ENCODE results near the gene CDH13. TPM values are rescaled to one million over a fixed set of nuclear protein-coding genes. Genes with fewer than 3 reads are reported as not detected.

The CDH13 gene
- total RNA-seq, 1 donor: 102 TPM

DNA sequence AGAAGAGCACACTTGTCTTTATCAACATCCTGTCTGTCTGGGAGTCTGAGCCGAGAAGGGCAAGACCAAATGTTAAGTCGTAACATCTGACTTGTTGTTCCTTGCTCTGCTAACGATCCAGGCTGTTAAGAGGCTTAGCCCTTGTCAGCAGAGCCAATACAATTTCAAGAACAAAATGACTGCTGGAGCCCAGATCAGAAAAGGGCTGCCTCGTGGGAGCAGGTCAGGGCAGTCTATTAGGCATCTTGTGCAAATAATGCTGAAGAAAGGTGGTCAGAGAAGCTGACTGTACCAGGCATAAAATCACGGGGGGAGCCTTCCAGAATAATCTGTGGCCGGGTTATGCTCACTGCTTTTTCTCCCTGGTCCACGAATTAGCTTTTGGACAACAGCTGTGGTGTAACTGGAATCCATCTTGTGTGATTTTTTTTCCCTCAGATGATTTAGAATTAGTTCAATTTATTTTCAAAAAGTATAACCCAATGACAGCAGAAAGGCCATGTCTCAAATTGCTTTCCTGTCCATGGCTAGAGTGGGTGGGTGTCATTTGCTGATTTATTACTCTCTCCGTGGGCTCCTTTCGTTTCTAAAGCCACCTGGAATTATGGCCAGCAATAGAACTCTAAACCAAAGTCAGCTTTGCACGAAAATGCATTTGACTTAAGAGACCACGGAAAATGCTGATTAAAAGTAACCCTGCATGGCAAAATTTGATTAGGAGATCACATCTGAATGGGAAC lies 959.9 kb downstream of the CDH13 start:
- Histone ChIP-seq H2AFZ (ENCODE audit: low read length) (peak overlapping the region; percentile 74), H3K79me2 (ENCODE audit: insufficient read depth, low read length) (no peaks in the 10 kb centered on the region)

DNA sequence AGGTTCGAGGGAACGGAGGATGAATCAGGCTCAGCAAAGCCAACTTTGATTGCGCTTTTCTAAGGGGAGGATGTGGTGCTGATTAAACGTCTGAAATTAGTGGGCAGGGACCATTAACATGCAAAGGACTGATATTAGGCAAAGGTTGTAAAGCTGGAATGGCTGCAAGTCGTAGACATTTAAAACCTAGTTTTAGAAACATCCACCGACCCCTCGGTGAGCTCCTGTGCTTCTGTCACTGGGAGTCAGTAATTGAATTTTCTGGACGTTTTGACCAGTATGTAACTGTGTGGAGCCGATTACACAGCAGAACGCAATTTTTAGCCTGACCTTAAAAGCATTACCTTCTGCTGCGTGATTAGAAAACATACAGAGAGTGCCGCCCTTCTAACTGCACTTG lies 960.4 kb downstream of the CDH13 start:
- H3K9me3 ChIP-seq (ENCODE audit: low read depth, low read length): no peaks in the 10 kb centered on the region
- H4K20me1 ChIP-seq (ENCODE audit: insufficient read depth, low read length): no peaks in the 10 kb centered on the region
- no peaks in the 10 kb centered on the region for H3K36me3 ChIP-seq (ENCODE audit: insufficient read depth, low read length)
- peak overlapping the region; percentile 51 for H3K4me2 ChIP-seq (ENCODE audit: insufficient read depth, low read length)
- peaks cover 3% of the 10 kb centered on the region for H3K4me1 ChIP-seq (ENCODE audit: insufficient read depth, low read length)
- no peak overlapping the region for H3K4me3 ChIP-seq (ENCODE audit: insufficient read depth, low read length)
- no peak overlapping the region for H3K27ac ChIP-seq (ENCODE audit: low read depth, low read length)
- no peak overlapping the region for H2AFZ ChIP-seq (ENCODE audit: low read length)
- DNase-seq (ENCODE audit: insufficient read length, low spot score, missing footprints): no peak
- peaks cover 2% of the 10 kb centered on the region for H3K27me3 ChIP-seq (ENCODE audit: insufficient read depth, low read length)
- TF ChIP-seq, protein P1, sequence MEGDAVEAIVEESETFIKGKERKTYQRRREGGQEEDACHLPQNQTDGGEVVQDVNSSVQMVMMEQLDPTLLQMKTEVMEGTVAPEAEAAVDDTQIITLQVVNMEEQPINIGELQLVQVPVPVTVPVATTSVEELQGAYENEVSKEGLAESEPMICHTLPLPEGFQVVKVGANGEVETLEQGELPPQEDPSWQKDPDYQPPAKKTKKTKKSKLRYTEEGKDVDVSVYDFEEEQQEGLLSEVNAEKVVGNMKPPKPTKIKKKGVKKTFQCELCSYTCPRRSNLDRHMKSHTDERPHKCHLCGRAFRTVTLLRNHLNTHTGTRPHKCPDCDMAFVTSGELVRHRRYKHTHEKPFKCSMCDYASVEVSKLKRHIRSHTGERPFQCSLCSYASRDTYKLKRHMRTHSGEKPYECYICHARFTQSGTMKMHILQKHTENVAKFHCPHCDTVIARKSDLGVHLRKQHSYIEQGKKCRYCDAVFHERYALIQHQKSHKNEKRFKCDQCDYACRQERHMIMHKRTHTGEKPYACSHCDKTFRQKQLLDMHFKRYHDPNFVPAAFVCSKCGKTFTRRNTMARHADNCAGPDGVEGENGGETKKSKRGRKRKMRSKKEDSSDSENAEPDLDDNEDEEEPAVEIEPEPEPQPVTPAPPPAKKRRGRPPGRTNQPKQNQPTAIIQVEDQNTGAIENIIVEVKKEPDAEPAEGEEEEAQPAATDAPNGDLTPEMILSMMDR (IDR thresholded peaks at IDR 0.05; ENCODE audit: extremely low read depth, low read depth, low read length): no peak
- H3K79me2 ChIP-seq (ENCODE audit: insufficient read depth, low read length): no peaks in the 10 kb centered on the region

More for the DNA sequence above, 959.9 kb downstream of the CDH13 start:
- peak overlapping the region; percentile 3 for H3K4me3 ChIP-seq (ENCODE audit: insufficient read depth, low read length)
- H3K27ac ChIP-seq (ENCODE audit: low read depth, low read length): no peak overlapping the region
- no peaks in the 10 kb centered on the region for H3K9me3 ChIP-seq (ENCODE audit: low read depth, low read length)
- no peaks in the 10 kb centered on the region for H4K20me1 ChIP-seq (ENCODE audit: insufficient read depth, low read length)
- H3K27me3 ChIP-seq (ENCODE audit: insufficient read depth, low read length): peaks cover 2% of the 10 kb centered on the region
- DNase-seq (ENCODE audit: insufficient read length, low spot score, missing footprints): no peak
- TF ChIP-seq, protein P1 (IDR thresholded peaks at IDR 0.05; ENCODE audit: extremely low read depth, low read depth, low read length): no peak
- H3K36me3 ChIP-seq (ENCODE audit: insufficient read depth, low read length): no peaks in the 10 kb centered on the region
- H3K4me2 ChIP-seq (ENCODE audit: insufficient read depth, low read length): peak overlapping the region; percentile 51
- H3K4me1 ChIP-seq (ENCODE audit: insufficient read depth, low read length): peaks cover 3% of the 10 kb centered on the region

DNA sequence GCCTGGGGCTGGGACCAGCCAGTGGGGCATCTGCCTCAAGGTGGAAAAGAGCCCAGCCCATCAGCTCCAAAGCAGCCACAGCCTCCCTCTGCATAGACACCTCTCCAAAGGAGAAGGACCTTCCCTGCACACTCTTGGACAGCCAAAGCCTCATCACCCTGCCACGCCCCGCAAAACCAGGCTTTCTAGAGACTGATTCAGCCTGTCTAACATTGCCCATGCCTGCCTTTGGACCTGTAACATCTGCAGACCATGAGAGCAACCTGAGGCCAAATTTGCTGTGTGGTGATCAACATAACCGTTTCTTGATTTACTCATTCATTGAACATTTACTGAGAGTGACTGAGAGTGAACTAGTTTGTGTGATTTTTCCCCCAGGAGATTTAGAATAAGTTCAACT lies 961.3 kb downstream of the CDH13 start:
- no peaks in the 10 kb centered on the region for H3K79me2 ChIP-seq (ENCODE audit: insufficient read depth, low read length)
- no peak overlapping the region for H3K4me3 ChIP-seq (ENCODE audit: insufficient read depth, low read length)
- TF ChIP-seq, protein P1 (IDR thresholded peaks at IDR 0.05; ENCODE audit: extremely low read depth, low read depth, low read length): no peak
- DNase-seq (ENCODE audit: insufficient read length, low spot score, missing footprints): no peak
- H4K20me1 ChIP-seq (ENCODE audit: insufficient read depth, low read length): no peaks in the 10 kb centered on the region
- H3K27me3 ChIP-seq (ENCODE audit: insufficient read depth, low read length): peaks cover 2% of the 10 kb centered on the region
- H3K4me2 ChIP-seq (ENCODE audit: insufficient read depth, low read length): no peak overlapping the region
- peaks cover 3% of the 10 kb centered on the region for H3K4me1 ChIP-seq (ENCODE audit: insufficient read depth, low read length)
- H2AFZ ChIP-seq (ENCODE audit: low read length): no peak overlapping the region
- H3K36me3 ChIP-seq (ENCODE audit: insufficient read depth, low read length): no peaks in the 10 kb centered on the region
- no peaks in the 10 kb centered on the region for H3K9me3 ChIP-seq (ENCODE audit: low read depth, low read length)
- H3K27ac ChIP-seq (ENCODE audit: low read depth, low read length): no peak overlapping the region

DNA sequence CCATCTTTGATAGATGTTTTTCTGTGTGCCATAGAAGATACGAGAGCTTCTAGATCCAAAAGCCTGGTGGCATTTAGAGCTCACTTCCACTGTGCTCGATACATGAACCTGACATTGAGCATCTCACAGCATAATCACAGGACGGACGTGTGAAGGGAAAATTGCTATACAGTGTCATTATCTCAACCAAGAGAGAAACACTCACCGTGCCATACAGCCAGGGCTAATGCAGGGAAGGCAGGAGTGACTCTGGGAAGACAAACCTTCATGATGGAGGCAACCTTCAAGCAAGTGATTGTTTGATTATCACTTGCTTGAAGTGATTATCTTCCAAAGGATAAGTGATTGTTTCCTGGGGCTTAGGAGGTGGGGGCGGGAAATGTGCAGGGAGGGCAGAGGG lies 962.8 kb downstream of the CDH13 start:
- peaks cover 3% of the 10 kb centered on the region for H3K4me1 ChIP-seq (ENCODE audit: insufficient read depth, low read length)
- no peak overlapping the region for H3K4me3 ChIP-seq (ENCODE audit: insufficient read depth, low read length)
- H3K9me3 ChIP-seq (ENCODE audit: low read depth, low read length): no peaks in the 10 kb centered on the region
- no peaks in the 10 kb centered on the region for H3K79me2 ChIP-seq (ENCODE audit: insufficient read depth, low read length)
- no peak for DNase-seq (ENCODE audit: insufficient read length, low spot score, missing footprints)
- peaks cover 2% of the 10 kb centered on the region for H3K27me3 ChIP-seq (ENCODE audit: insufficient read depth, low read length)
- H3K4me2 ChIP-seq (ENCODE audit: insufficient read depth, low read length): no peak overlapping the region
- H3K27ac ChIP-seq (ENCODE audit: low read depth, low read length): no peak overlapping the region
- no peaks in the 10 kb centered on the region for H4K20me1 ChIP-seq (ENCODE audit: insufficient read depth, low read length)
- TF ChIP-seq, protein P1 (IDR thresholded peaks at IDR 0.05; ENCODE audit: extremely low read depth, low read depth, low read length): no peak
- H2AFZ ChIP-seq (ENCODE audit: low read length): no peak overlapping the region
- no peaks in the 10 kb centered on the region for H3K36me3 ChIP-seq (ENCODE audit: insufficient read depth, low read length)
